ENCODE results near the gene FBXL16. TPM values are rescaled to one million over a fixed set of nuclear protein-coding genes. Genes with fewer than 3 reads are reported as not detected.

The FBXL16 gene
- total and polyA plus RNA-seq, 9 of the 15 experiments (the other 6 are each of a cell fraction or from before 2014, with no cell fraction given), result 0.21 to 8.2 (median 1.7) TPM

DNA sequence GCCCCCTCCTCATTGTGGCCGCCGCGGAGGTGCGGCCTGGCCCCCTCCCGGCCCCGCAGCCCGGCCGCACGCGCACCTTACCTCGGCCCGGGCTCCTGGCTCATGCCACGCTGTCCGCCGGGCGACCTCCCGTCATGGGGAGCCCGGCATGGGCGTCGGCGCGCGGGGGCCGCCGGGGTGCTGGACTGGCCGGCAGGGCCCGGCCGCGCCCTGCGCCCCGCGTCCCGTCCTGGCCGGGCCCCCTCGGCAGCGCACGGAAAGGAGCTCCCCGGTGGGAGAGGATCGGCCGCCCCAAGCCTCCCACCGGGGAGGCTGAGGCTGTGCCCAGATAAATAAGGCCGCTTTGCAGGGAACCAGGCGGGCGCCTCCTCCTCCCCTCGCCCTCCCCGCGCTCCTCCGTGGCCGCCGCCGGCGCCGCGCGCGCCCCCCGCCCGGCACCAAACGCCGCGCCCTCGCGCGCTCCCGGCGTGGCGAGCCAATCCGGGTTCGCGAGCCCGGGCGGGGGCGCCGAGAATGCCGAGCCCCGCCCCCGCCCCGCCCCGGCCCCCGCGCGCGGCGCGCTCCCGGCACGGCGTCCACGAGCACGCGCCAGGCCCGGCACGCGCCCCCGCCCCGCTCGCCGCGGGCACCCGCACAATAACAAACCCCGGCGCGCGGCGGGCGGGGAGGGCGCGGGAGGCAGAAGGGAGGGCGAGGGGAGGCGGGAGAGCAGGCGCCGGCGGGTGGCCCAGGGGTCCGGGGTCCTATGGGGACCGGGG, at the start of gene FBXL16 (continued):
- 0 out of 6 replicates have a peak, but pooled peaks of 1 of the 3 experiments have one; percentile 17 for TF ChIP-seq ZBTB11 (CRISPR knock-in tag; IDR thresholded peaks at IDR 0.05)
- no peak for TF ChIP-seq COPS2 (conservative IDR thresholded peaks at IDR 0.05)
- peak; percentile 51; the same call in 1 of the 2 replicates for TF ChIP-seq ZNF644 (tag; IDR thresholded peaks at IDR 0.05; ENCODE audit: low read depth)
- no peak for TF ChIP-seq HSF4 (CRISPR knock-in tag; IDR thresholded peaks at IDR 0.05; ENCODE audit: borderline replicate concordance)
- TF ChIP-seq, protein P1, sequence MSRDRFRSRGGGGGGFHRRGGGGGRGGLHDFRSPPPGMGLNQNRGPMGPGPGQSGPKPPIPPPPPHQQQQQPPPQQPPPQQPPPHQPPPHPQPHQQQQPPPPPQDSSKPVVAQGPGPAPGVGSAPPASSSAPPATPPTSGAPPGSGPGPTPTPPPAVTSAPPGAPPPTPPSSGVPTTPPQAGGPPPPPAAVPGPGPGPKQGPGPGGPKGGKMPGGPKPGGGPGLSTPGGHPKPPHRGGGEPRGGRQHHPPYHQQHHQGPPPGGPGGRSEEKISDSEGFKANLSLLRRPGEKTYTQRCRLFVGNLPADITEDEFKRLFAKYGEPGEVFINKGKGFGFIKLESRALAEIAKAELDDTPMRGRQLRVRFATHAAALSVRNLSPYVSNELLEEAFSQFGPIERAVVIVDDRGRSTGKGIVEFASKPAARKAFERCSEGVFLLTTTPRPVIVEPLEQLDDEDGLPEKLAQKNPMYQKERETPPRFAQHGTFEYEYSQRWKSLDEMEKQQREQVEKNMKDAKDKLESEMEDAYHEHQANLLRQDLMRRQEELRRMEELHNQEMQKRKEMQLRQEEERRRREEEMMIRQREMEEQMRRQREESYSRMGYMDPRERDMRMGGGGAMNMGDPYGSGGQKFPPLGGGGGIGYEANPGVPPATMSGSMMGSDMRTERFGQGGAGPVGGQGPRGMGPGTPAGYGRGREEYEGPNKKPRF (IDR thresholded peaks at IDR 0.05; ENCODE audit: low read depth, low read length), result no peak
- TF ChIP-seq HEY1 (CRISPR knock-in tag; IDR thresholded peaks at IDR 0.05; ENCODE audit: borderline replicate concordance), result no peak
- no peak for TF ChIP-seq GATA2 (CRISPR knock-in tag; IDR thresholded peaks at IDR 0.05)

All from K562 (cell line).